HCT116 (cell line): ENCODE results near the gene SYNGAP1. TPM values are rescaled to one million over a fixed set of nuclear protein-coding genes. Genes with fewer than 3 reads are reported as not detected.

ENCODE experiments used
- ATAC-seq: fragments of 200-7000 bp; cut with Tn5 transposase; 2 replicates; pipeline ENCODE4 v1.9.1; 2020; ENCODE audit warnings: mild to moderate bottlenecking, moderate library complexity
- BruUV-seq: library from RNA; stranded (reverse); fragments of 400-500 nt; replicated peaks from 2 replicates; lab custom pipeline; 2021; lab: Mats Ljungman, UMichigan
- CTCF ChIA-PET: fragments of 300-600 bp; sonication (Branson Sonifier 250); formaldehyde crosslinking; loops from one replicate; lab custom pipeline; 2021; ENCODE audit warnings: antibody characterized with exemption; lab: Charles Lee
- POLR2A ChIA-PET: fragments of 300-600, 350-600 bp; sonication (Branson Sonifier 250); formaldehyde crosslinking; loops from one replicate; lab custom pipeline; 2021; ENCODE audit warnings: antibody characterized with exemption; lab: Charles Lee
- RAD21 ChIA-PET, 2 experiments: fragments of 300-600 bp; sonication (Branson Sonifier 250); formaldehyde crosslinking; loops; one replicate each; lab custom pipeline; 2023; ENCODE audit warnings: low total read pairs in 2 of 2; ENCODE audit not compliant: uncharacterized antibody in 2 of 2, unreplicated experiment in 2 of 2, low non-redundant PET in 1 of 2; lab: Charles Lee
- DNase-seq: peaks from one replicate; pipeline ENCODE4 v3.0.0-alpha.2; 2010; ENCODE audit warnings: low read depth, low spot score
- H2AFZ ChIP-seq: fragments of 200-600 bp; shearing (Covaris generic), sonication (generic); 2 replicates; pipeline ENCODE4 v1.6.1; 2017; ENCODE audit warnings: low read depth, mixed run types, mixed read lengths, antibody characterized with exemption, low read length; ENCODE audit not compliant: poor library complexity, severe bottlenecking
- H3K27ac ChIP-seq: 2 replicates; pipeline ENCODE4 v1.5.1; 2012; ENCODE audit warnings: low read depth, low read length
- H3K27me3 ChIP-seq: fragments of 200-600 bp; sonication (generic); 2 replicates; pipeline ENCODE4 v1.6.1; 2016; ENCODE audit warnings: mixed run types, low read length, mixed read lengths; ENCODE audit not compliant: insufficient read depth
- H3K36me3 ChIP-seq, 2 experiments: fragments of 200-500 bp in 1 of 2; fragments of 200-600 bp in 1 of 2; sonication (Bioruptor generic) in 1 of 2; sonication (generic) in 1 of 2; 2 replicates each; pipeline versions ENCODE4 v1.5.1 to v1.6.1; 2014 to 2016; ENCODE audit warnings: low read length in 2 of 2, inconsistent platforms in 1 of 2, mixed read lengths in 1 of 2, mixed run types in 1 of 2; ENCODE audit not compliant: insufficient read depth in 2 of 2, control insufficient read depth in 1 of 2
- H3K4me1 ChIP-seq, 2 experiments: fragments of 200-600 bp in 1 of 2; sonication (generic) in 1 of 2; 2 replicates each; pipeline versions ENCODE4 v1.5.1 to v1.6.1; 2012 to 2017; ENCODE audit warnings: low read length in 2 of 2, inconsistent platforms in 1 of 2, mild to moderate bottlenecking in 1 of 2, mixed read lengths in 1 of 2, mixed run types in 1 of 2, moderate library complexity in 1 of 2; ENCODE audit not compliant: insufficient read depth in 2 of 2, control insufficient read depth in 1 of 2
- H3K4me2 ChIP-seq: fragments of 200-600 bp; sonication (generic); 2 replicates; pipeline ENCODE4 v1.6.1; 2017; ENCODE audit warnings: mixed run types, low read length, mixed read lengths
- H3K4me3 ChIP-seq, 2 experiments: fragments of 200-600 bp in 1 of 2; sonication (generic) in 1 of 2; replicated peaks in 1 of 2; 2 replicates each; pipeline ENCODE4 v1.5.1; 2011 to 2016; ENCODE audit warnings: low read length in 2 of 2, control low read depth in 1 of 2, low read depth in 1 of 2, mild to moderate bottlenecking in 1 of 2, mixed read lengths in 1 of 2, mixed run types in 1 of 2
- H3K79me2 ChIP-seq: fragments of 200-600 bp; sonication (generic); 2 replicates; pipeline ENCODE4 v1.6.1; 2017; ENCODE audit warnings: mild to moderate bottlenecking, mixed run types, low read length, moderate library complexity, mixed read lengths; ENCODE audit not compliant: insufficient read depth
- H3K9ac ChIP-seq: fragments of 200-600 bp; sonication (generic); 2 replicates; pipeline ENCODE4 v1.6.1; 2016; ENCODE audit warnings: low read length, mixed read lengths
- H3K9me2 ChIP-seq: fragments of 200-600 bp; sonication (generic), shearing (Covaris generic); 2 replicates; pipeline ENCODE4 v1.6.1; 2017; ENCODE audit warnings: mixed run types, mild to moderate bottlenecking, moderate library complexity; ENCODE audit not compliant: insufficient read depth
- H3K9me3 ChIP-seq, 2 experiments: fragments of 200-500 bp in 1 of 2; fragments of 200-600 bp in 1 of 2; sonication (Bioruptor generic) in 1 of 2; sonication (generic) in 1 of 2; 2 replicates each; pipeline ENCODE4 v1.6.1; 2014 to 2017; ENCODE audit warnings: low read length in 2 of 2, mixed read lengths in 2 of 2, inconsistent platforms in 1 of 2, low read depth in 1 of 2, mild to moderate bottlenecking in 1 of 2, mixed run types in 1 of 2, moderate library complexity in 1 of 2; ENCODE audit not compliant: control insufficient read depth in 1 of 2, insufficient read depth in 1 of 2
- H4K20me1 ChIP-seq: fragments of 200-600 bp; sonication (generic), shearing (Covaris generic); 2 replicates; pipeline ENCODE4 v1.6.1; 2017; ENCODE audit warnings: mixed run types, mild to moderate bottlenecking, moderate library complexity; ENCODE audit not compliant: insufficient read depth
- ATF3 ChIP-seq: IDR thresholded peaks from 2 replicates; pipeline ENCODE4 v1.6.1; 2012
- CBX3 ChIP-seq: IDR thresholded peaks from 2 replicates; pipeline ENCODE4 v1.6.1; 2012; ENCODE audit warnings: low read depth
- CEBPB ChIP-seq: IDR thresholded peaks from 2 replicates; pipeline ENCODE4 v1.6.1; 2012; ENCODE audit warnings: low read depth
- CTCF ChIP-seq, 3 experiments: fragments of 200-600 bp in 1 of 3; sonication (generic) in 1 of 3; IDR thresholded peaks in 2 of 3; conservative IDR thresholded peaks in 1 of 3; 2 replicates each; pipeline ENCODE4 v1.5.1; 2012 to 2017; ENCODE audit warnings: low read depth in 2 of 3, low read length in 2 of 3, antibody characterized with exemption in 1 of 3, borderline replicate concordance in 1 of 3, control low read depth in 1 of 3, mild to moderate bottlenecking in 1 of 3, mixed read lengths in 1 of 3, mixed run types in 1 of 3, moderate library complexity in 1 of 3; ENCODE audit not compliant: insufficient read depth in 1 of 3
- EGR1 ChIP-seq: IDR thresholded peaks from 2 replicates; pipeline ENCODE4 v1.6.1; 2012; ENCODE audit warnings: low read depth
- ELF1 ChIP-seq: IDR thresholded peaks from 2 replicates; pipeline ENCODE4 v1.6.1; 2012; ENCODE audit warnings: low read depth, borderline replicate concordance
- EZH2 ChIP-seq: fragments of 200-600 bp; sonication (generic); IDR thresholded peaks from 2 replicates; pipeline ENCODE4 v1.6.1; 2017; ENCODE audit warnings: antibody characterized with exemption, mixed run types
- EZH2phosphoT487 ChIP-seq: fragments of 200-600 bp; IDR thresholded peaks from 2 replicates; pipeline ENCODE4 v1.6.1; 2018; ENCODE audit warnings: antibody characterized with exemption, borderline replicate concordance
- JUND ChIP-seq: IDR thresholded peaks from 2 replicates; pipeline ENCODE4 v1.6.1; 2012
- POLR2A ChIP-seq: IDR thresholded peaks from 2 replicates; pipeline ENCODE4 v1.7.0; 2011; ENCODE audit warnings: borderline replicate concordance; ENCODE audit not compliant: insufficient read depth, insufficient read length; ENCODE audit errors: extremely low read depth
- REST ChIP-seq: IDR thresholded peaks from 2 replicates; pipeline ENCODE4 v1.6.1; 2012; ENCODE audit warnings: low read depth
- SIN3A ChIP-seq: IDR thresholded peaks from 2 replicates; pipeline ENCODE4 v1.6.1; 2012; ENCODE audit warnings: low read depth
- SP1 ChIP-seq: IDR thresholded peaks from 2 replicates; pipeline ENCODE4 v1.6.1; 2012; ENCODE audit warnings: low read depth
- SRF ChIP-seq: IDR thresholded peaks from 2 replicates; pipeline ENCODE4 v1.6.1; 2012; ENCODE audit warnings: low read depth
- TCF7L2 ChIP-seq: IDR thresholded peaks from 2 replicates; pipeline ENCODE4 v1.7.0; 2011; ENCODE audit warnings: borderline replicate concordance, inconsistent platforms; ENCODE audit not compliant: insufficient read depth, insufficient read length; ENCODE audit errors: extremely low read depth
- YY1 ChIP-seq: IDR thresholded peaks from 2 replicates; pipeline ENCODE4 v1.6.1; 2011; ENCODE audit warnings: low read length, low read depth, moderate library complexity, mild to moderate bottlenecking; ENCODE audit not compliant: insufficient replicate concordance; ENCODE audit errors: extremely low read depth
- ZFX ChIP-seq: fragments of 450-650 bp; IDR thresholded peaks from 2 replicates; pipeline ENCODE4 v1.6.1; 2017
- intact Hi-C: fragments of 100-400 bp; cut with micrococcal nuclease; formaldehyde crosslinking; loops from 2 replicates; pipeline ENCODE4 v1.10.0; 2022
- total RNA-seq: library from RNA; stranded (reverse); gene quantifications from one replicate; pipeline ENCODE4 v1.2.1, GENCODE V29; 2021; ENCODE audit not compliant: unreplicated experiment

The SYNGAP1 gene
- total RNA-seq, 1 experiment from 2014 or later, result 11.5 TPM

- no peaks in the 10 kb centered on the region for H3K79me2 ChIP-seq
- H2AFZ ChIP-seq, result no peak overlapping the region
- peak; percentile 75 for ATAC-seq
- H4K20me1 ChIP-seq, result no peaks in the 10 kb centered on the region
- intact Hi-C loops, result no loop called here
- peak overlapping the region; percentile 16 to 47 for H3K4me3 ChIP-seq
- TF ChIP-seq JUND (no peak), CBX3 (no peak), EZH2 (no peak), YY1 (no peak), CEBPB (no peak), EZH2phosphoT487 (no peak), ZFX (no peak), REST (no peak), ELF1 (no peak), ATF3 (no peak), SP1 (no peak), SIN3A (no peak), CTCF (IDR thresholded peaks at IDR 0.05 in 2 of 3, conservative IDR thresholded peaks at IDR 0.05 in 1 of 3; ENCODE audit: borderline replicate concordance in 1 of 3, insufficient read depth in 1 of 3, low read depth in 2 of 3, low read length in 2 of 3) (no peak), SRF (no peak), EGR1 (no peak), TCF7L2 (no peak), POLR2A (no peak)
- H3K9me3 ChIP-seq, result no peaks in the 10 kb centered on the region
- H3K9ac ChIP-seq, result peak overlapping the region; percentile 26; the same call in 1 of the 2 replicates
- no peak for DNase-seq
- H3K9me2 ChIP-seq, result no peaks in the 10 kb centered on the region
- BruUV-seq, result no TSS peak
- peak overlapping the region; percentile 19; the same call in 1 of the 2 replicates for H3K27ac ChIP-seq
- H3K36me3 ChIP-seq, result no peaks in the 10 kb centered on the region
- peaks cover 29 to 69% of the 10 kb centered on the region in 2 experiments for H3K4me1 ChIP-seq
- POLR2A ChIA-PET, result interaction anchor here (0.9 to 1.5 kb wide), 4 partner anchors 8 to 162 kb away, joined by 3 to 7 read pairs (median 4); partner anchors contain the start of gene ZBTB9
- no peaks in the 10 kb centered on the region for H3K27me3 ChIP-seq
- RAD21 ChIA-PET, result no interaction called here
- peak overlapping the region; percentile 75 for H3K4me2 ChIP-seq
- CTCF ChIA-PET, result interaction anchor here (1.2 kb wide), 2 partner anchors 9 to 13 kb away, joined by 3 to 4 read pairs; partner anchors contain the start of gene CUTA
Measured at GRCh38 chr6:33430991-33431879, 11.4 kb downstream of the SYNGAP1 start.
